Measurements from ENCODE around the gene TMC6.

Gene TMC6

GRCh38 chr17:78108726-78109488, 19.6 kb downstream of the TMC6 start:
- CTCF ChIA-PET: interaction anchor here (0.6 kb wide), 1 partner anchor 269 kb away, joined by 3 read pairs; the partner anchor contains the start of gene PGS1
- H3K27ac ChIP-seq: no peak overlapping the region
- POLR2A ChIA-PET (ENCODE audit: low non-redundant PET): no interaction called here
- no peak for TF ChIP-seq CTCF (conservative IDR thresholded peaks at IDR 0.05; ENCODE audit: low read depth)
- DNase-seq (ENCODE audit: low spot score): no peak

- TF ChIP-seq CTCF (conservative IDR thresholded peaks at IDR 0.05; ENCODE audit: low read depth): no peak
- H3K27ac ChIP-seq: no peak overlapping the region
- POLR2A ChIA-PET (ENCODE audit: low non-redundant PET): no interaction called here
- DNase-seq (ENCODE audit: low spot score): no peak
- CTCF ChIA-PET: no interaction called here
These were observed 20.4 kb downstream of the TMC6 start for GRCh38 chr17:78107976-78108725.

- CTCF ChIA-PET: no interaction called here
- POLR2A ChIA-PET (ENCODE audit: low non-redundant PET): no interaction called here
- DNase-seq (ENCODE audit: low spot score): no peak
- H3K27ac ChIP-seq: no peak overlapping the region
- TF ChIP-seq CTCF (conservative IDR thresholded peaks at IDR 0.05; ENCODE audit: low read depth): no peak
These were observed 21.1 kb downstream of the TMC6 start for GRCh38 chr17:78107457-78107856.

GRCh38 chr17:78106211-78106610, 22.3 kb downstream of the TMC6 start:
- ChIA-PET CTCF (no interaction called here), POLR2A (ENCODE audit: low non-redundant PET) (no interaction called here)
- no peak for DNase-seq (ENCODE audit: low spot score)
- no peak for TF ChIP-seq CTCF (conservative IDR thresholded peaks at IDR 0.05; ENCODE audit: low read depth)
- H3K27ac ChIP-seq: no peak overlapping the region

- no peak overlapping the region for H3K27ac ChIP-seq
- ChIA-PET CTCF (interaction anchor here (0.6 kb wide), 1 partner anchor 146 kb away, joined by 3 read pairs; no protein-coding TSS in a partner anchor), POLR2A (ENCODE audit: low non-redundant PET) (no interaction called here)
- no peak for TF ChIP-seq CTCF (conservative IDR thresholded peaks at IDR 0.05; ENCODE audit: low read depth)
- no peak for DNase-seq (ENCODE audit: low spot score)
These were observed 23.0 kb downstream of the TMC6 start for GRCh38 chr17:78105551-78105950.

- TF ChIP-seq CTCF (conservative IDR thresholded peaks at IDR 0.05; ENCODE audit: low read depth): no peak
- H3K27ac ChIP-seq: no peak overlapping the region
- no peak for DNase-seq (ENCODE audit: low spot score)
- CTCF ChIA-PET: interaction anchor here (0.6 kb wide), 1 partner anchor 146 kb away, joined by 3 read pairs; no protein-coding TSS in a partner anchor
- POLR2A ChIA-PET (ENCODE audit: low non-redundant PET): no interaction called here
These were observed 23.5 kb downstream of the TMC6 start for GRCh38 chr17:78105101-78105500.
